ENCODE measurements around the gene BLOC1S1. TPM values are rescaled to one million over a fixed set of nuclear protein-coding genes. Genes with fewer than 3 reads are reported as not detected.

BLOC1S1 gene
- total RNA-seq, 1 donor from 2014 or later: 46.0 TPM

DNA sequence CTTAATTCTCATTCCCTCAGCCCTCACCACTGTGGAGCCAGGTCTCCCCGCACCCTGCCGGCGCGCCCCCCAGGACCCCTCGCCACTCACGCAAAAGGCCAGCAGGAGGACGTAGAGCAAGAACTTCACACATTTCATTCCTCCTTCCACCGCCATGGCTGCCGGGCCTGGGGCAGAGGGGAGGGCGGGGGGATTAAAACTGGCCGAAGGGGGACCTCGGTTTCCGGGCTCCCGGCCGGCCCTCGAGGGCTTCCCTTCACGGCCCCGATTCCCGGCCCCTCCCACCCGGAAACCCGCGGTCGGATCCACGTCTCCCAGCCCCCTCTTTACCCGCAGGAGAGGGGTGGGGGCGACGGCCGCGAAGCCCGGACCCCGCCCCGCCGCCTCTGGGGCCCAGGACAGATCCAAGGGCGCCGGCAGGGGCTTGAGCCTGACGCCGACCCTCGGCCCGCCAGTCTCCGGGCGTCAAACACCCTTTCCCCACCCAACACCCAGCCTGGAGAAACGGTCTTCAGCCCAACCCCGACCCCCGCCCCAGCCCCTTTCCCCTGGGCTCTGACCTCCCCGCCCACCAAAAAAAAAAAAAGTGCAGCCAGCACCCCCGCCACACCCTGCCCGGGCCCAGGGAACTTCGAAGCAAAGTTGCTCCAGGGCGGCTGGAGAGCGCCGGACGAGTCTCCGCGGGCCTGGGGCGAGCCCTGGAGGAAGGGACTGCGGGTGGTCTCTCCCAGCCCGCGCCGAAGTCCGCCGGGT, 12.5 kb downstream of the BLOC1S1 start:
- DNase-seq: peak; percentile 48

DNA sequence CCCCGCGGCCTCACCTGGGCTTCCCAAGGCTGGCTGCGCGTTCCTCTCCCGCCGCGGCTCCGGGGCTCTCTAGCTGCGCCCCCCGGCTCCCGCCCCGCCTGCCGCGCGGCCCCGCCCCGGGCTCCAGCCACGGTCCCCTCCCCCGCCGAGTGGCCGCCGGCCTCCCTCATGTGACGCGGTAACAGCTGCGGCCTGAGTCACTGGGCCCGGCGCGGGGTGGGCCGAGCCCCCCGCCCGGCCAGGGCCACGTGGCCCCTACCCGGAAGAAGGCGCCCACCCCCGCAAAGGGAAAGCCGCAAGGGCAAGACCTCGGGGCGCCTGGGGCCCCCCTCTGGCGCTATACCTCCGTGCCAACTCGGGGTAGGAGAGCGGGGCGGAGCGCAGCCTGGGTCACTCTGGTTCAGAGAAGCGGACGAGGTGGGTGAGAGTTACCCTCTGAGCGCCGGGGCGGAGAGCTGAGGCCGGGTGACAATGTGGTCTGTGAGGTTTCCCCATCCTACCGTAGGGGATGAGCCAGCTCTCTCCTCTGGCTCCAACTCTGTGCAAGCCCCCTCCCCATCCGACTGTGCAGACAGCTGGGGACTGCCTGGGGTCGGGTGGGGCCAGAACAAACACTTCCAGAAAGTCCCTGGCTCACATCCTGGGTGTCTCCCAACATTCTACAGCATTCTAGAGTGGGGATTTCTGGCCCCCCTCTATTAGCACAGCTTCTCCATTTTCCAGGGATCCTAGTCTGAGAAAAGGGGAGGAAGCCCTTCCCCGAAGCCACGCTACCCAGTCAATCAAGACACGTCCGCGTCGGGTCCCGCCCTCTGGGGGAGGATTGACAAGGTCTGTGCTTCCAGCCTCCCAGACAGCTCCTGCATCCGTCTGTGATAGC, 13.3 kb downstream of the BLOC1S1 start, which contains the start of gene CD63:
TSS of gene CD63 (minus strand) at position 71 of the 880 bp plus-strand sequence. CDS start 668 bp downstream, outside the sequence.
- DNase-seq: peak; percentile 87

DNA sequence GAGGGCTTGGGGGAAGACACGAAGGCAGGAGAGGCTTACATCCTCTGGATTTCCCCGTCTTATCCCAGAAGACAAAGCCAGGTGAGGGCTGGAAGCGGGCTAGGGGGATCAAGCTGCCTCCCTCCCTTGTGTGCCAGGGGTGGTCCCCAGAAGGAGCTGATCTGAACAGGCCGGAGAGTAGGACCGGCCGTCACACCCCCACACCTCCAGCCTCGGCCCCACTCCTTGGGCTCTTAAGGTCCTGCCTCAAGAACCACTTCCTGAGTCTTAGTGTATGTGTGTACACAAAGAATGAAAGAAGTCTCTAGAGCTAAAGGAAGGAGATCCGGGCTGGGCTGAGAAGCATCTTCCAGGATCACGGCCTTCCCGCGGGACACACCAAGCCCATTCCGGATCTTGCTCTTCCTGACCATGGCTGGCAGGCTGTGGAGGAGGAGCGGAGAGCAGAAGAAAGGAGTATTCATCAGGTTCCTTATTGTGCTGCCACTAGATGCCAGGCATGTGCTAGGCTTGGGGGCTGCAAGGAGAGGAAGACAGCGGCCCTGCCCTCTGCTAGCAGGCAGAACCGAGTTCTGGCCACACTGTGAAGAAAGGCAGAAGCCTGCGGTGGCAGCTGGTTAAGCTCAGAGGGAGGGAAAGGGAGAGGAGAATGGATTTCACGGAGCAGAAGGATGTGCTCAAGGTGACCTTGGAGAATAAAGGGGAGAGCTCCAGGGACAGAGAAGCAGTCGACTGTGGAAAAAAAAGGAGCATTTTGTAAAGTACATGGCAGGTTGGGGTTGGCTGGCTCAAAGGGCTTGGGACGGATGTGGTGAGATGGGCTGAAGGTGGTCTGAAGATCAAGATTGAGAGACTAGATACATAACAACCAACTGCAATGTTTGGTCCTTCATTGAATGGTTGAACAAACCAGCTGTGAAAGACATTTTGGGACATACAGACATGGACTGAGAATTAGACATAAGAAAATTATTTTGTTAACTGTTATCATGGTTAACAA, 14.3 kb downstream of the BLOC1S1 start:
- DNase-seq: peak; percentile 54

DNA sequence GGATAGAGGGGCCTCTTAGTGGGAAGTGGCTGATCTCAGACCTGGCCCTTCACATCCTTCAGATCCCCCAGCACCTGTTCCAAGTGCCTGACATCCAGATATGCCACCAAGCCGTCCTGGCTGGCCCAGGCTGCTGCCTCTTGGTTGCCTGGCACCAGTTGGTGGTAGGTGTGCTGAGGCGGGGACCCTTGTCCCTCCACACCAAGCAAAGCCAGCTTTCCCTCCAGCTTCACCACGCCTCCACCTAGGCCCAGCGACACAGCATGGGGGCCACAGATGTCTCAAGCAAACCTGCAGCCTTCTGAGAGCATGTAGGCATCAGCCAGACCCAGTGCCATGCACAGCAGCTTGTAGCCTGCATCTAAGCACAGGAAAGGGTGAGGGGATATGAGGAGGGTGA, 16.4 kb downstream of the BLOC1S1 start:
- DNase-seq: no peak

DNA sequence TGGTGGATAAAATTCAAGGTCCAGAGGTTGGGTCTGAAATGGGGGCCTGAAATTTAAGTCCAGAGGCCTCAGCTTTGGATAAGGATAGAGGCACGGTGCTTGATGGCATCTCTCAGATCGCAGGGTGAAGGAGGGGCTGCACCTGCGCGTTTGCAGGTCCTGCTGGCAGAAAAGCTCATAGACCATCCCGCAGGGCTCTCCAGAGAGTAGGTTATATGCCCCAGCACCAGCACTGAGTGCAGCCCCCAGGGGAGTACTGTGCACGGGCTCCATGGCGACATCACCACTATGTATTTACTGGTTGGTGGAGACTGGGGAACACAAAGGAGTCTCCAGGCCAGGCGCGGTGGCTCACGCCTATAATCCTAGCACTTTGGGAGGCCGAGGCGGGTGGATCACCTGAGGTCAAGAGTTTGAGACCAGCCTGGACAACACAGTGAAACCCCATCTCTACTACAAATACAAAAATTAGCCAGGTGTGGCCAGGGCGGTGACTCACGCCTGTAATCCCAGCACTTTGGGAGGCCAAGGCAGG, 17.2 kb downstream of the BLOC1S1 start:
- DNase-seq: no peak

DNA sequence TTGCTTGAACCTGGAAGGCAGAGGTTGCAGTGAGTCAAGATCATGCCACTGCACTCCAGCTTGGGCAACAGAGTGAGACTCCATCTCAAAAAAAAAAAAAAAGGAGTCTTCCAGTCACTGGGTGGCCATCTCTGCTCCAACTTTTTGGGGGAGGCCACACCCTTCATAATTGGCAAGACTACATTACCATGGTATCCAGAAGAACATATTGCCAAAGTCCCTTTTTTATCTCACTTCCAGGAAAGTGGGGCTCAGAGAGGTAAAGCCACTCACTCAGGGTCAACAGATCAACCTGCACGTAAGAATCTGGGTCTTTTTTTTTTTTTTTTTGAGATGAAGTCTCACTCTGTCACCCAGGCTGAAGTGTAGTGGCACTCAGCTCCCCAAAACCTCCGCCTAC, 18.0 kb downstream of the BLOC1S1 start:
- DNase-seq: no peak

DNA sequence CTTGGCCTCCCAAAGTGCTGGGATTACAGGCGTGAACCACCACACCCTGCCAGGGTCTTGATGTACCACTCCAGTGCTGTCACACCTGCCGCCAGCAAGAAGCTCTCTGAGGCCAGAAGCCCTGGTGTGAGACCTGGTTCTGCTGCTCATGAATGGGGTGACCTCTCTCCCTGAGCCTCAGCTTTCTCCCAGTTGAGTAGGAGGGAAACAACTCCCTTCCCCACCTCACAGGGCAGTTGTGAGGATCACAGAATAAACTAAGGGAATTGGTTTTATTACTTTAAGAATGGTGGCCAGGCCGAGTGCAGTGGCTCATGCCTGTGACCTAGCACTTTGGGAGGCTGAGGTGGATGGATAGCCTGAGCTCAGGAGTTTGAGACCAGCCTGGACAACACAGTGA, 18.7 kb downstream of the BLOC1S1 start:
- no peak for DNase-seq

DNA sequence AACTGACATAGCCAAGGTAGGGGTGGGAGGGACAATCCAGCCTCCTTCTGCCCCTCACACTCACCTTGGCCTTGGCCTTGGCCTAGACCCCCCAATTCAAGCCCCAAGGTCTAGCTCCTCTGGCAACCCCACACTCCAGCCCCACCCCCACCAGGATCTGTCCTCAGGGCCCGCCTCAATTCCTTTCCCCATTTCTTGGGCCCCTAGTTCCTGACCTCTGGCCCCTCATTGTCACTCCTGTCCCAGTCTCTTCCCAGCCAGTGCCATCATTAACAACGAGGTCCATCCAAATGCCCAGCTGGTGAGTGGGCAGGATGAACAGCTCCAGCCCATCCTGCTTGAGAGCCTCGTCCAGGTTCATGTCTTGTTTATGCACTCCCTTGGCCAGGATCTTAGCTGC, 20.2 kb downstream of the BLOC1S1 start:
- no peak for DNase-seq

DNA sequence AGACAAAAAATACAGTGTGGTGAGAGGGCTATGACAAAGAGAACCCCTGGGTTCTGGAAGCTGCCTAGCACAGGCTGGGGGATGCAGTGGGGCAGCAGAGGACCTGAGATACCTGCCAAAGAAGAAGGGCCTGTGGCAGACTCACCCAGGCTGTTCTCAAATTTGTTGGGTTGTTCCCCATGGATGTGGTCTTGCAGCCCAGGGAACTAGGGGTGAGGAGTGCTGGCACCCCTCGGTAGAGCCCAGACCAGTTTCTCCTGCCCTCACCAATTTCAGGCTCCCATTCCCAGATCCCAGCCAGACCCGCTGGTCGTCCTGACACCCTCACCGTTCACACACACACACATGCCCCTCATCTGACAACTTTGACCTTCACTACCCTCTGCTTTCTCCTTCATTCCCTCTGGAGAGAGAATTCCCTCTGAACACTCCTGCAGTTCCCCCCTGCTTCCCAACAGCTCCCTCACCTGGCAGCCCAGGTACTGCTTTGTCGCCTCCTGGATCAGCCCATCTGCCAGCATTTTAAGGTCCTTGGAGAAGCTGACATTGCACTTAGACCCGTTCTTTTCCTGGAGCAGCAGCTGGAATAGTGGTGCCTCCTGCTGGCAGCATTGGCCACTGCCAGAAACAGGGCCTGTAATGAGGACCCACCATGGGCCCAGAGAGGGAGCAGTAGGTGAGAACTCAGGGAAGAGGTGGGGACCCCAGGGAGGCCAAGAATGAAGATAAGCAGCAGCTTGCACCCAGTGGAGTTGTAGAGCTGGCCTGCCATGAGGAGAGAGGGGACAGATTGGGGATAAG, 21.1 kb downstream of the BLOC1S1 start:
- no peak for DNase-seq

DNA sequence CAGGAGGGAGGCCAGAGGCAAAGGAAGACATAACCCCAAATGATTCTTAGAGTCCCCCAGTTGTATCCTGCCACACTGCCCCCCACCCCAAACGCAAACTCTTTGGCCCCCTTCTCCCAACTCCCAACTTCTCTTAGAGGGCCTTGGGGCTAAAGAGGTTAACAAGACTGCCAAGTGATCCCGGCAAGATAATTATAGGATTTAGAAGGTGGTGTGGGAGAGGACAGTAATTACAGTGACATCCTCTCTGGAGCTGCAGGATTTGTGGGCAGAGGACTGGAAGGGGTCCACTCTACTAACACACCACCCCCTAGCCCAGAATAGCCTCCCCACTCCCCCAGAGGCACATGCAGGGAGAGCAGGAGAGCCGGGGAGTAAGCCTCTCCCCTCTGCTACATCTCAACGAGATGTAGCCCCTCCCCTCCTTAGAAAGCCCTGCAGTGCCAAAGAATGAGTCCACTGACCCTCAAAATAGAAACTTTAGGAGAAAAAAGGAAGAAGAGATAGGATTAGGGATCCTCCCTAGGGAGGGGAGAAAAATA, 21.8 kb downstream of the BLOC1S1 start:
- DNase-seq: no peak

DNA sequence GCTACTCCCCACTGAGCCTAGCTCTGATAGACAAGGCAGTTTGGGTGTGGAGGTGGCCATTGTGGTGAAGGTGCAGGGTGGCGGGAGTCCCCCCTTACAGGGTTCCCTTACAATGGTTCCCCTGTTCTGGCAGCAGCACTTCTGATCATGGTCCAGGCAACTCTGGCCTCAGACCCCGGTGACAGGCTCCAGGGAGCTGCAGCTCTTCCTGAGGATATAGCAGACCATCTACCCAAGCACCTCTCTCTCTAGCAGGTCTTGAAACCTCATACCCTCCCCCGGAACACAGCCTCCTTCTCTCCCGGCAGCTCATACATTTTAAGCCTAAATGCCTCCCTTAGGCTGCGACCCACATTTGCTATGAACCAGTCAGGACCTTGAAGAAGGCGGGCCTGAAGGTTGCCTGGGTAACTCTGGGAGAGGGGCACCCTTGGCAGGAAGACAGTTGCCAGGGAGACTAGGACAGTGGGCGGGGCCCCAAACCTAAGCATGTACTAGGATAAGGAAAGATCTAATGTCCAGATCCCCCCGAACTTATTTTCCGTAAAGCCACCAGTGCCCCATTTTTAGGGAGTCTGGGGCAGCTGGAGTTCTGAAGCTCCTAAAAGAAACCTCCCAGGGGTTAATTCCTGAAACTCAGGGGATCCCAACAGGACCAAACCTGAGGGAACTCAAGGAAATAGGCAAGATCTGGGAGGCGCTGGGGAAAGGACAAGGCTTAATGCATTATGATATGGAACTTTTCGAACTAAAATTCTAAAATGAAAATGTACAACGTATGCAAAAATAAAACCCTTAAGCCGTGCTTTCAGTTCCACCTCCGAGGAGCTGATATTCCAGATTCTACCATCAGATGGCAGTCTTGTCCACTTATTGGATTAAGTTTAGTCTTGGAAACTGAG, 22.5 kb downstream of the BLOC1S1 start:
- DNase-seq: peak; percentile 53

DNA sequence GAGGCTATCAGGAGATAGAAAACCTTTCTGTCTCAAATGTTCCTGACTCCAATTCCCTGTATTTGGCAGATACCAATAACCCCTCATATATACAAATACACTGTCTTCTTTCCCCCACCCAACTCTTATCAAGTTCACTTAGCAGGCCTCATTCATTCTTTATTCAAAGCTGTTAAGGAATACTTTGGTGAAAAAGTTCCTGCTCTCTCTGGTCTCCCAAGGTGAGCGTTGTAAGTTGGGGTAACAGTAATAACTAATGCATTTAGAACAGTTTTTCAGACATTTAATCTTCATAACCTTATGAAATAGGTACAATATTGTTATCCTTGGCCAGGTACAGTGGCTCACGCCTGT, 23.2 kb downstream of the BLOC1S1 start:
- no peak for DNase-seq

DNA sequence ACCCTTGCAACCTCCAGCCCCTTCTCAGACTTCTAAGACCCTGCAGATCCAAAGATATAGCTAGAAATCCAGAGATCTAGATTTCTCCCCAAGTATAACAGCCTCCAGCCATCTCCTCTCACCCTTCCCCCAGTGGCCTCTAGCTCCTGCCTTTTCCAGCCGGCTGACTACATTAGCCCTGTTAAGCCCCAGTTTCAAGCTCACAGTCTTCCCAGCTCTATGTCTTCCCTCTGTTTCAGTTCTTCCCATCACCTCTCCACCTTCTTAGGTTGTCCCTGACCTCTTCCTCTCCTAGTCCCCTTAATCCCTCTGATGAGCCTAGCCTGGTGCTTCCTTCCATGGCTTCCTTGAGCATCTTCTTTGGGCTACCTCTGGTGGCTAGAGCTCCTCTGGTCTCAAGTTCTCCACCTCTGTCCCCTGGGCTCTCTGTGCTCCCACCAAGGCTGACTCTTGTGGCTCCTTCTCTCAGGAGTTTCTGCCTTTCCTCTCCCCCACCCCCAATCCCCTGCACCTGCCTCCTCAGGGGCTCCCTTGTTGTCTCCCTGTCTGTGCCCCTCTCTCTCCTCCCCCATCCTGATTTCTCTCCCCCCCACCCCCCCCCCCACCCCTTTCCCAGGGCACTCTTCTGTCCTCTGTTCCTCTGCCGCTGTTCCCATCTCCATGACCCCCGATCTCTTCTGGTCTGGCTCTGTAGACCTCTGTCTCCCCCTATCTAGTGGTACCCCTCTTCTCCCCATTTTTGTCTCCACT, 26.3 kb downstream of the BLOC1S1 start:
- no peak for DNase-seq

DNA sequence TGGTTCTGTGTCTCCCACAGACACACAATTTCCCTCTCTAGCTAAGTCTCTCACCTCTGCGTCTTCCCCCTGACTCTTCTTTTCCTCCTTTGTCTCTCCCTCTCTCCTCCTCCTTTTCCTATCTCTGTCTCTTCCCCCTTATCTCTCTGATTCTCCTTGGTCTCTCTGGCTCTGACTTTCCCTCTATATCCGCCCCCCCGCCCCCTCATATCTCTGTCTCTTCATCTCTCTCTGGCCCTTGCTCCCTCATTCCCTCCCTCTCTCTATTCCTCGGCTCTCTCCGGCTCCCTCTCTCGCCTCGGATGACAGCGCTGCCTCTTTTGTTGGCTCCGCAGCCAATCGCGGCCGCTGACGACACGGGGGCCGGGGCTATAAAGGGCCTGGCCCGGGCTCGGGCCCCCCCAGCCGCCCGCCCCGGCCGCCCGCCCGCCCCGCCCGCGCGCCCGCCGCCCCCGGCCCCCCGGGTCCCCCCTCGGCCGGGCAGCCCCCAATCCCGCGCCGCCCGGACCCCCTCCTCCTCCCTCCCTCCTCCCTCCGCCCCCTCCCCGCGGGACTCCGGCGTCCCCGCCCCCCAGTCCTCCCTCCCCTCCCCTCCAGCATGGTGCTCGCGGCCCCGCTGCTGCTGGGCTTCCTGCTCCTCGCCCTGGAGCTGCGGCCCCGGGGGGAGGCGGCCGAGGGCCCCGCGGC, 27.0 kb downstream of the BLOC1S1 start, which contains the start of gene GDF11:
TSS of gene GDF11 (plus strand) at position 404 of the 687 bp plus-strand sequence. CDS start at position 599, 195 bp downstream.
- peak; percentile 78 for DNase-seq

DNA sequence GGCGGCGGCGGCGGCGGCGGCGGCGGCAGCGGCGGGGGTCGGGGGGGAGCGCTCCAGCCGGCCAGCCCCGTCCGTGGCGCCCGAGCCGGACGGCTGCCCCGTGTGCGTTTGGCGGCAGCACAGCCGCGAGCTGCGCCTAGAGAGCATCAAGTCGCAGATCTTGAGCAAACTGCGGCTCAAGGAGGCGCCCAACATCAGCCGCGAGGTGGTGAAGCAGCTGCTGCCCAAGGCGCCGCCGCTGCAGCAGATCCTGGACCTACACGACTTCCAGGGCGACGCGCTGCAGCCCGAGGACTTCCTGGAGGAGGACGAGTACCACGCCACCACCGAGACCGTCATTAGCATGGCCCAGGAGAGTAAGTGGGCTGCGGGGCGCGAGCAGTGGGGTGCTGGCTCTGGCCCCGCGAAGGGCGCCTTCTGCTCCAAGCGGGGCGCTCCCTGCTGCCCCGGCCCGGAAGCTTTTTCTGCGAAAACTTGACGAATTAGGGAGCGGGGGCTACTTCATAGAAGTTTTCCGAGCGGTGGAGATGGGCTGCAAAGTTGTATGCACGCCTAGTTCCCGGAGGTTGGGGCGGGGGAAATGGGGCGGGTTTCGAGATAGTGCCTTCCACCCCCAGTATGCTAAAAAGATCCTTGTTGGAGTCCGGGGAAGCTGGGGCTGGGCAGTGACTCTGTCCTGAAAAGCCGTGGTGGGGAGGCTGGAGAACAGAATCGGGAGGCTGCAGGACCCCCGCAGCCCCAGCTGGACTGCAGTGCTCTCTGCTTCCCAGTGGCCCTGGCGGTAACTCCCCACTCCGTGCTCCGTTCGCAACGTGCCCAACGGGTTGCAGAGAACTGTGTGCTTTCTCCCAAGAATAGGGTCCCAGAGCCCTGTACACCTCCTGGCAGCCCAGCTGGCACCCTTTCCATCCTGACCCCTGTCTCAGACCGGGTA, 27.8 kb downstream of the BLOC1S1 start:
- DNase-seq: no peak

DNA sequence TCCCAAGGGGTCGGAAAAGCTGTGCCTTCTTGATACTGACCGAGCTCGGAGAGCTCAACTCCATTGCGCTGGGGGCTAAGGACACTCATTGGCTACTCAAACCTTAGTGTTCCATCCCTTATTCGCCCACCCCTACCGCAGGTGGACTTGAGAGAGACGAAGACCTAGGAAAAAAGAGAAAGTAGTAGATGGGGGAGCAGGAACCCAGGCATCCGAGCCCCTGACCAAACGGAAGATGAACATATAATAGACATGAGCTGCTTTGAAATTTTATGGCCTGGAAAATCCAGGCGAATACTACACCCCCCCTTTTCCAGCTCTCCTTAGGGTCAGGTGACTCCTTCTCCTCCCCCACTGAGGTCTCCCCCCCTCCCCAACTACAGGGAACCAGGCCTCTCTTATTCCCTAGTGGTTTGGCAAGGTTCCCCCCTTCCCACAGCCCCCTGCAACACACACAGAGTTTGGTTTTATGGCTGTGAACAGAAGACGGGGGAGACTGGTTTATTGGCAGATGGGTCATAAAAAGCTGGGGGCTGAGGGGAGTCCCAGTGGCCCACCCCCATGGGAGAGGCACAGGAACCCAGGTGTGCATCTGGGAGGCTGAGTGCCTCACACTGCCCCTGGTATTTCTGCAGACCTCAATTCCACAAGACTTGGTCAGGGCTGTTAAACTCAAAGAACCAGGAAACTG, 28.6 kb downstream of the BLOC1S1 start:
- no peak for DNase-seq

Data from occipital lobe (tissue), 2 donors.